ENCODE measurements around the gene NTN4. TPM values are rescaled to one million over a fixed set of nuclear protein-coding genes. Genes with fewer than 3 reads are reported as not detected.

NTN4 gene
- total and polyA plus RNA-seq, 10 of the 15 experiments (the other 5 are each of a cell fraction or from before 2014, with no cell fraction given) = 0.15 TPM; not detected in 9

- TF ChIP-seq ZNF592 (IDR thresholded peaks at IDR 0.05) (no peak), POLR2AphosphoS2 (IDR thresholded peaks at IDR 0.05; ENCODE audit: low read depth, low read length) (no peak), EED (IDR thresholded peaks at IDR 0.05; ENCODE audit: low read depth) (no peak), MEF2A (IDR thresholded peaks at IDR 0.05; ENCODE audit: insufficient read depth, low read depth, low read length) (no peak)
These were observed 174.8 kb downstream of the NTN4 start (continued) for GRCh38 chr12:95615749-95616148.

DNA sequence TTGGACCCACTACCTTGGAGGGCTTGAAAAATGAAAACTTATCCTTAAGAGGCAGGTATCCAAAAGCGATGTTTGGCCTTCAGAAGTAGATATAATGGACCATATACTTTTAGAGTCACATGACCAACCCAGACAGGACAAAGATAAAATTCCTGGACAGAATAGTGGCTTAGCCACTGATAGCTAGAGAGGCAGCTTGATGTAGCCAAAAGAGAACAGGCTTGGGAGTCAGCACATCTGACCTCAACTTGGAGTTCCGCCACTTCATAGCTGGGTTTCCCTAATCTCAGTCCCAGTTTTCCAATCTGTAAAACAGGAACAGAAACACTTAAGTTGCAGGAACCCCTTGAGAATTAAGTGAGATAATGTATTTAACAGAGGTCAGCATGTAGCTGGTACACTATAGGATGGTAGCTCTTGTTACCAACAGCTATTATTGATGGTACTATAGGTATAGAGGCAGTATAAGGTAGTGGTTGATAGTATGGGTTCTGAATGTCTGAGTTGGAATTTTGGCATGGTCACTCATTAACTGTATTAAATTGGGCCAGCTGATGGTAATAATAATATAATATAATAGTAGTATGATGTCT lies 176.1 kb downstream of the NTN4 start:
- in situ Hi-C loops (cut with MboI) = no loop called here
- FAIRE-seq (no peak), ATAC-seq (no peak), DNase-seq (ENCODE audit: low read depth, low spot score) (no peak)
- Histone ChIP-seq H4K20me1 (ENCODE audit: control insufficient read depth, insufficient read depth) (no peaks in the 10 kb centered on the region), H3K4me3 (no peak overlapping the region), H3K27me3 (replicated peaks in 1 of 2; ENCODE audit: control insufficient read depth in 2 of 2, insufficient read depth in 2 of 2, low read length in 1 of 2) (no peaks in the 10 kb centered on the region), H3K27ac (ENCODE audit: control insufficient read depth, insufficient read depth) (no peak overlapping the region), H3K79me2 (ENCODE audit: control insufficient read depth, insufficient read depth, low read length) (no peaks in the 10 kb centered on the region), H3K9ac (ENCODE audit: control insufficient read depth, insufficient read depth, low read length) (no peak overlapping the region), H2AFZ (ENCODE audit: control insufficient read depth, low read depth, low read length) (no peak overlapping the region), H3K4me1 (ENCODE audit: control insufficient read depth, insufficient read depth, low read length) (no peaks in the 10 kb centered on the region), H3K4me2 (ENCODE audit: control insufficient read depth, insufficient read depth) (no peak overlapping the region), H3K9me3 (replicated peaks; ENCODE audit: control insufficient read depth, insufficient read depth, low read length) (no peaks in the 10 kb centered on the region), H3K36me3 (ENCODE audit: control insufficient read depth in 2 of 2, insufficient read depth in 2 of 2, low read length in 1 of 2) (no peaks in the 10 kb centered on the region)
- ChIA-PET SMC1A (ENCODE audit: uncharacterized antibody, unreplicated experiment) (no interaction called here), RAD21 (ENCODE audit: unreplicated experiment) (no interaction called here), CTCF (interaction anchor here (0.6 to 2.4 kb wide), 2 partner anchors 10 to 907 kb away, joined by 3 to 6 read pairs; no protein-coding TSS in a partner anchor), POLR2A (no interaction called here)
- intact Hi-C loops (cut with micrococcal nuclease; ENCODE audit: unreplicated experiment) = no loop called here
- BruUV-seq (replicated peaks) = no TSS peak
- 23% methylated on average over 2 of the region's 2 CpGs for WGBS (ENCODE audit: insufficient coverage, insufficient replicate concordance, low lambda C conversion rate, missing lambda C conversion rate)
- TF ChIP-seq RELA (IDR thresholded peaks at IDR 0.05; ENCODE audit: borderline replicate concordance, partially characterized antibody) = no peak
- no peak for TF ChIP-seq KDM1A (IDR thresholded peaks at IDR 0.05; ENCODE audit: borderline replicate concordance)
- TF ChIP-seq RFX5 (IDR thresholded peaks at IDR 0.05; ENCODE audit: low read depth, low read length) = no peak
- no peak for TF ChIP-seq CBX5 (IDR thresholded peaks at IDR 0.05; ENCODE audit: low read depth)
- TF ChIP-seq, protein P1, sequence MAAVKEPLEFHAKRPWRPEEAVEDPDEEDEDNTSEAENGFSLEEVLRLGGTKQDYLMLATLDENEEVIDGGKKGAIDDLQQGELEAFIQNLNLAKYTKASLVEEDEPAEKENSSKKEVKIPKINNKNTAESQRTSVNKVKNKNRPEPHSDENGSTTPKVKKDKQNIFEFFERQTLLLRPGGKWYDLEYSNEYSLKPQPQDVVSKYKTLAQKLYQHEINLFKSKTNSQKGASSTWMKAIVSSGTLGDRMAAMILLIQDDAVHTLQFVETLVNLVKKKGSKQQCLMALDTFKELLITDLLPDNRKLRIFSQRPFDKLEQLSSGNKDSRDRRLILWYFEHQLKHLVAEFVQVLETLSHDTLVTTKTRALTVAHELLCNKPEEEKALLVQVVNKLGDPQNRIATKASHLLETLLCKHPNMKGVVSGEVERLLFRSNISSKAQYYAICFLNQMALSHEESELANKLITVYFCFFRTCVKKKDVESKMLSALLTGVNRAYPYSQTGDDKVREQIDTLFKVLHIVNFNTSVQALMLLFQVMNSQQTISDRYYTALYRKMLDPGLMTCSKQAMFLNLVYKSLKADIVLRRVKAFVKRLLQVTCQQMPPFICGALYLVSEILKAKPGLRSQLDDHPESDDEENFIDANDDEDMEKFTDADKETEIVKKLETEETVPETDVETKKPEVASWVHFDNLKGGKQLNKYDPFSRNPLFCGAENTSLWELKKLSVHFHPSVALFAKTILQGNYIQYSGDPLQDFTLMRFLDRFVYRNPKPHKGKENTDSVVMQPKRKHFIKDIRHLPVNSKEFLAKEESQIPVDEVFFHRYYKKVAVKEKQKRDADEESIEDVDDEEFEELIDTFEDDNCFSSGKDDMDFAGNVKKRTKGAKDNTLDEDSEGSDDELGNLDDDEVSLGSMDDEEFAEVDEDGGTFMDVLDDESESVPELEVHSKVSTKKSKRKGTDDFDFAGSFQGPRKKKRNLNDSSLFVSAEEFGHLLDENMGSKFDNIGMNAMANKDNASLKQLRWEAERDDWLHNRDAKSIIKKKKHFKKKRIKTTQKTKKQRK (IDR thresholded peaks at IDR 0.05; ENCODE audit: low read depth, low read length) = no peak
- TF ChIP-seq LARP7 (IDR thresholded peaks at IDR 0.05) = no peak
- TF ChIP-seq CBX3 (IDR thresholded peaks at IDR 0.05; ENCODE audit: borderline replicate concordance, low read depth) = no peak
- no peak for TF ChIP-seq RB1 (IDR thresholded peaks at IDR 0.05; ENCODE audit: borderline replicate concordance)
- no peak for TF ChIP-seq MYB (IDR thresholded peaks at IDR 0.05; ENCODE audit: borderline replicate concordance, low read depth, low read length)
- no peak for TF ChIP-seq SMARCA5 (IDR thresholded peaks at IDR 0.05)
- TF ChIP-seq IRF4 (IDR thresholded peaks at IDR 0.05; ENCODE audit: low read depth, low read length) = no peak
- no peak for TF ChIP-seq IKZF2 (IDR thresholded peaks at IDR 0.05)
- TF ChIP-seq NR2C2 (IDR thresholded peaks at IDR 0.05; ENCODE audit: borderline replicate concordance, control insufficient read depth, insufficient read length, low read depth) = no peak
